NCI-H446 treated with DMSO at 0.1 percent for 48 hours (cell line): Measurements from ENCODE around the gene CERS6.

Experiments used
- DNase-seq: peaks from one replicate; lab custom pipeline; 2025; lab: John Stamatoyannopoulos, UW

CERS6 gene

GRCh38 chr2:168801961-168802858, 346.1 kb downstream of the CERS6 start, which contains the start of gene NOSTRIN:
TSS of gene NOSTRIN (plus strand) at chr2:168802637. CDS start at chr2:168802647, 10 bp downstream.
- DNase-seq = no peak

- DNase-seq = no peak
Measured at GRCh38 chr2:168802859-168803725, 347.0 kb downstream of the CERS6 start.

- no peak for DNase-seq
Measured at GRCh38 chr2:168804214-168804613, 348.1 kb downstream of the CERS6 start.

- DNase-seq = no peak
Measured at GRCh38 chr2:168805615-168806014, 349.5 kb downstream of the CERS6 start.

- no peak for DNase-seq
Measured at GRCh38 chr2:168809537-168809936, 353.5 kb downstream of the CERS6 start.

GRCh38 chr2:168810235-168810634, 354.2 kb downstream of the CERS6 start:
- DNase-seq = no peak

GRCh38 chr2:168811696-168812095, 355.6 kb downstream of the CERS6 start:
- DNase-seq = no peak

GRCh38 chr2:168814046-168814445, 358.0 kb downstream of the CERS6 start:
- DNase-seq = no peak

- DNase-seq = no peak
Measured at GRCh38 chr2:168814939-168815907, 359.2 kb downstream of the CERS6 start.

- no peak for DNase-seq
Measured at GRCh38 chr2:168816369-168816768, 360.3 kb downstream of the CERS6 start.

- DNase-seq = no peak
Measured at GRCh38 chr2:168819050-168819715, 363.1 kb downstream of the CERS6 start.

GRCh38 chr2:168819829-168820489, 363.9 kb downstream of the CERS6 start:
- no peak for DNase-seq

- DNase-seq = no peak
Measured at GRCh38 chr2:168821577-168821976, 365.5 kb downstream of the CERS6 start.

- no peak for DNase-seq
Measured at GRCh38 chr2:168821992-168822391, 365.9 kb downstream of the CERS6 start.
